Loucy (cell line): ENCODE results near the gene ITGB1BP2.

Experiments used
- EZH2phosphoT487 ChIP-seq: fragments of 200-600 bp; IDR thresholded peaks from 2 replicates; pipeline ENCODE4 v1.6.1; 2018; ENCODE audit warnings: antibody characterized with exemption, mild to moderate bottlenecking, moderate library complexity, borderline replicate concordance
- TF ChIP-seq, protein P1 (sequence below): fragments of 200-600 bp; sonication (generic); conservative IDR thresholded peaks from 2 replicates; pipeline ENCODE4 v1.5.1; 2014; ENCODE audit warnings: mild to moderate bottlenecking, antibody characterized with exemption, low read length

DNA sequence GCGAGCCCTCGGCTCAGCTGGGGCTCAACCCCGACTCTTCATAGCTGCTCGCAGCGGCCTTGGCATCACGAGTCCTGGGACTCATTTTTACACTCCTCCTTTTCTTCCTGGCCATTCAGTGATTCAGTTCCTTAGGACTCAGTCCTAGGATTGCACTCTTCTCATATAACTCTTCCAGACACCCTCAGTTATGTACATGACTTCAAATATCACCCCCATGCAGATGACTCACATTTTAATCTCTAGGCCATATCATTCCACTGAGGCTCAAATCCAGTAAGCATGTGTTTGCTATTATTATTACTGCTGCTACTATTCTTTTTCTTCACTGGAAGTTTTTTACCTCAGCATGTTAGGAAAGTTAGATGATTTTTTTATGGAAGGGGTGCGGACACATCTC, 14.4 kb downstream of the ITGB1BP2 start:
- no peak for TF ChIP-seq EZH2phosphoT487
- TF ChIP-seq, protein P1, sequence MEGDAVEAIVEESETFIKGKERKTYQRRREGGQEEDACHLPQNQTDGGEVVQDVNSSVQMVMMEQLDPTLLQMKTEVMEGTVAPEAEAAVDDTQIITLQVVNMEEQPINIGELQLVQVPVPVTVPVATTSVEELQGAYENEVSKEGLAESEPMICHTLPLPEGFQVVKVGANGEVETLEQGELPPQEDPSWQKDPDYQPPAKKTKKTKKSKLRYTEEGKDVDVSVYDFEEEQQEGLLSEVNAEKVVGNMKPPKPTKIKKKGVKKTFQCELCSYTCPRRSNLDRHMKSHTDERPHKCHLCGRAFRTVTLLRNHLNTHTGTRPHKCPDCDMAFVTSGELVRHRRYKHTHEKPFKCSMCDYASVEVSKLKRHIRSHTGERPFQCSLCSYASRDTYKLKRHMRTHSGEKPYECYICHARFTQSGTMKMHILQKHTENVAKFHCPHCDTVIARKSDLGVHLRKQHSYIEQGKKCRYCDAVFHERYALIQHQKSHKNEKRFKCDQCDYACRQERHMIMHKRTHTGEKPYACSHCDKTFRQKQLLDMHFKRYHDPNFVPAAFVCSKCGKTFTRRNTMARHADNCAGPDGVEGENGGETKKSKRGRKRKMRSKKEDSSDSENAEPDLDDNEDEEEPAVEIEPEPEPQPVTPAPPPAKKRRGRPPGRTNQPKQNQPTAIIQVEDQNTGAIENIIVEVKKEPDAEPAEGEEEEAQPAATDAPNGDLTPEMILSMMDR: no peak
